HG03175 (cell line): ENCODE data around the gene LNP1.
A peak's percentile ranks its signal among the peaks of the same experiment; 100 is the strongest.

ENCODE experiments used
- ATAC-seq: cut with Tn5 transposase; IDR thresholded peaks from one replicate; pipeline ENCODE4 v1.9.1; 2021; ENCODE audit warnings: mild to moderate bottlenecking, moderate library complexity; ENCODE audit not compliant: unreplicated experiment

The LNP1 gene

GRCh38 chr3:100399341-100400071 lies 1.8 kb upstream of the LNP1 start:
- ATAC-seq = no peak

- peak; percentile 12 for ATAC-seq
These were observed 940 bp upstream of the LNP1 start for GRCh38 chr3:100400419-100400779.

- ATAC-seq = peak; percentile 20
These were observed 319 bp downstream of the LNP1 start for GRCh38 chr3:100401674-100402041.

- no peak for ATAC-seq
These were observed 917 bp downstream of the LNP1 start for GRCh38 chr3:100402256-100402655.

- ATAC-seq = no peak
These were observed 1.6 kb downstream of the LNP1 start for GRCh38 chr3:100402891-100403290.

- no peak for ATAC-seq
These were observed 2.3 kb downstream of the LNP1 start for GRCh38 chr3:100403362-100404249.

GRCh38 chr3:100404250-100404548 lies 2.9 kb downstream of the LNP1 start:
- no peak for ATAC-seq

- ATAC-seq = no peak
These were observed 5.8 kb downstream of the LNP1 start for GRCh38 chr3:100407164-100407563.

- ATAC-seq = no peak
These were observed 6.7 kb downstream of the LNP1 start for GRCh38 chr3:100407977-100408532.

- no peak for ATAC-seq
These were observed 10.0 kb downstream of the LNP1 start for GRCh38 chr3:100411091-100411982.

- ATAC-seq = no peak
These were observed 11.7 kb downstream of the LNP1 start for GRCh38 chr3:100412912-100413590.

GRCh38 chr3:100413613-100414012 lies 12.3 kb downstream of the LNP1 start:
- no peak for ATAC-seq

- no peak for ATAC-seq
These were observed 14.8 kb downstream of the LNP1 start for GRCh38 chr3:100416176-100416575.

- no peak for ATAC-seq
These were observed 15.5 kb downstream of the LNP1 start for GRCh38 chr3:100416863-100417262.

GRCh38 chr3:100419406-100419805 lies 18.1 kb downstream of the LNP1 start:
- ATAC-seq = no peak

- no peak for ATAC-seq
These were observed 19.5 kb downstream of the LNP1 start for GRCh38 chr3:100420885-100421284.

- no peak for ATAC-seq
These were observed 22.3 kb downstream of the LNP1 start for GRCh38 chr3:100423611-100424010.

GRCh38 chr3:100424261-100424660 lies 22.9 kb downstream of the LNP1 start:
- no peak for ATAC-seq

GRCh38 chr3:100425316-100425715 lies 24.0 kb downstream of the LNP1 start:
- no peak for ATAC-seq

GRCh38 chr3:100426067-100426682 lies 24.8 kb downstream of the LNP1 start:
- no peak for ATAC-seq
